ENCODE data around the gene BRSK2. TPM values are rescaled to one million over a fixed set of nuclear protein-coding genes. Genes with fewer than 3 reads are reported as not detected.
A peak's percentile ranks its signal among the peaks of the same experiment; 100 is the strongest.

Gene BRSK2
- total and polyA plus RNA-seq, 9 of the 15 experiments (the other 6 are each of a cell fraction or from before 2014, with no cell fraction given): 0.06 to 0.52 (median 0.18) TPM; not detected in 5

GRCh38 chr11:1375955-1376258 is 13.8 kb upstream of the BRSK2 start:
- FAIRE-seq: no peak
- in situ Hi-C loops (cut with MboI): no loop called here
- no peaks in the 10 kb centered on the region for H3K79me2 ChIP-seq (ENCODE audit: control insufficient read depth, insufficient read depth, low read length)

More at GRCh38 chr11:1375955-1376258, 13.8 kb upstream of the BRSK2 start:
- 7% methylated on average over 17 of the region's 17 CpGs for WGBS (ENCODE audit: insufficient coverage, low coverage, missing lambda C conversion rate)
- no peak overlapping the region; a peak in 1 of 4 replicates for H3K9ac ChIP-seq (ENCODE audit: insufficient read depth in 1 of 2, low read depth in 2 of 2, low read length in 2 of 2)
- 0 out of 2 replicates have a peak, but pooled peaks have one; percentile 15 for TF ChIP-seq USF1 (CRISPR knock-in tag; IDR thresholded peaks at IDR 0.05)
- TF ChIP-seq TFE3 (CRISPR knock-in tag; IDR thresholded peaks at IDR 0.05): peak; percentile 6; the same call in 1 of the 2 replicates
- no peak for TF ChIP-seq STAT5B (CRISPR knock-in tag; IDR thresholded peaks at IDR 0.05)
- ATAC-seq: no peak
- no peaks in the 10 kb centered on the region for H3K36me3 ChIP-seq (ENCODE audit: control insufficient read depth, insufficient read depth, low read length)
- no peak overlapping the region for H3K27ac ChIP-seq (ENCODE audit: extremely low read depth, low read depth, low read length)
- no peaks in the 10 kb centered on the region for H3K9me3 ChIP-seq (replicated peaks; ENCODE audit: control insufficient read depth, insufficient read depth, low read depth, low read length)
- intact Hi-C loops (cut with micrococcal nuclease): no loop called here
- H3K4me3 ChIP-seq: no peak overlapping the region
- no peaks in the 10 kb centered on the region; the same call in 1 of the 2 replicates for H4K20me1 ChIP-seq (replicated peaks; ENCODE audit: control insufficient read depth, insufficient read depth, low read length)
- H3K4me2 ChIP-seq (ENCODE audit: insufficient read depth, low read length): no peak overlapping the region
- DNase-seq (ENCODE audit: extremely low read depth in 1 of 4, low spot score in 3 of 4): no peak
- POLR2A ChIA-PET: interaction anchor here (0.6 kb wide), 1 partner anchor 26 kb away, joined by 3 read pairs; no protein-coding TSS in a partner anchor
- CTCF ChIA-PET (ENCODE audit: low intra/inter-chr PET ratio): no interaction called here
- H2AFZ ChIP-seq (ENCODE audit: low read depth, low read length): no peak overlapping the region
- no peaks in the 10 kb centered on the region for H3K9me1 ChIP-seq (ENCODE audit: control insufficient read depth, insufficient read depth, low read length)
- BruUV-seq (replicated peaks): no TSS peak
- peaks cover 33 to 66% of the 10 kb centered on the region in 2 experiments; a peak in 4 of 5 replicates for H3K27me3 ChIP-seq (ENCODE audit: control insufficient read depth in 2 of 2, insufficient read depth in 2 of 2, low read length in 2 of 2)
- H3K4me1 ChIP-seq (replicated peaks in 1 of 2; ENCODE audit: control insufficient read depth in 2 of 2, insufficient read depth in 2 of 2, low read length in 2 of 2): peaks cover 0 to 15% of the 10 kb centered on the region in 2 experiments; a peak in 1 of 5 replicates

Data from K562 (cell line).